ENCODE measurements around the gene SH2D3A. TPM values are rescaled to one million over a fixed set of nuclear protein-coding genes. Genes with fewer than 3 reads are reported as not detected.

Gene SH2D3A
- total and polyA plus RNA-seq, 2 donors (not counting 1 experiment from before 2014, with no cell fraction given) = not detected

DNA sequence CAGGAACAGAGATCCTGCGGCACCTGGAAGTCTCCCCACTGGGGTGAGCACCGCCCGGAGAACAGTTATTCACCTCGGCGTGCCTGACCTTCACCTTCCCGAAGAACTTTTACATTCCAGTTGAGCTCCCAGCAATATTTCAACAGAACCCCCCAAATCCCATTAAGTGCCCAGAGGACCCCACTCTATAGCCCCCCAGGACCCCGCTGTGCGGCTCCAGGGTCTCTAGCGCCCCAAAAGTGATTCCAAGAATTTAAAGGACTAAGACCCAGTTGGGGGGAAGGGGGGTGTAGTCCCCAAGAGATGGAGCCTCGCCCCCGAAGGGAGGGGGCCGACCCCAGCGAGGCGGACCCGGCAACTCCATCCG is 30.3 kb downstream of the SH2D3A start:
- H3K4me3 ChIP-seq (replicated peaks in 1 of 4; ENCODE audit: control extremely low read depth in 1 of 4, insufficient read depth in 1 of 4, low read depth in 3 of 4, low read length in 4 of 4) = peak overlapping the region; percentile 72 to 98 (median 82)
- peak overlapping the region; percentile 92 for H3K4me2 ChIP-seq (ENCODE audit: extremely low read depth, insufficient read depth, low read length)
- no peak for DNase-seq (ENCODE audit: low read depth in 2 of 2)
- no peaks in the 10 kb centered on the region for H3K27me3 ChIP-seq (ENCODE audit: control insufficient read depth, insufficient read depth, low read length)
- H3K36me3 ChIP-seq (ENCODE audit: control insufficient read depth, insufficient read depth, low read length) = peaks cover under 1% of the 10 kb centered on the region
- peak overlapping the region; percentile 91 for H3K9ac ChIP-seq (ENCODE audit: insufficient read depth, low read length)
- H3K4me1 ChIP-seq (ENCODE audit: control insufficient read depth, extremely low read depth, insufficient read depth, low read length) = peaks cover 17% of the 10 kb centered on the region
- peaks cover 6% of the 10 kb centered on the region for H3K79me2 ChIP-seq (ENCODE audit: control insufficient read depth, insufficient read depth, low read length)
- no peaks in the 10 kb centered on the region for H3K9me3 ChIP-seq (ENCODE audit: control insufficient read depth, insufficient read depth, low read depth, low read length)
- H2AFZ ChIP-seq (ENCODE audit: low read length) = peak overlapping the region; percentile 79
- H4K20me1 ChIP-seq (ENCODE audit: control insufficient read depth, extremely low read depth, insufficient read depth, low read length) = no peaks in the 10 kb centered on the region
- peak overlapping the region; percentile 93 for H3K27ac ChIP-seq (ENCODE audit: insufficient read depth, low read length)
- TF ChIP-seq EZH2 (IDR thresholded peaks at IDR 0.05; ENCODE audit: low read length, missing control alignments) = no peak
- TF ChIP-seq, protein P1, sequence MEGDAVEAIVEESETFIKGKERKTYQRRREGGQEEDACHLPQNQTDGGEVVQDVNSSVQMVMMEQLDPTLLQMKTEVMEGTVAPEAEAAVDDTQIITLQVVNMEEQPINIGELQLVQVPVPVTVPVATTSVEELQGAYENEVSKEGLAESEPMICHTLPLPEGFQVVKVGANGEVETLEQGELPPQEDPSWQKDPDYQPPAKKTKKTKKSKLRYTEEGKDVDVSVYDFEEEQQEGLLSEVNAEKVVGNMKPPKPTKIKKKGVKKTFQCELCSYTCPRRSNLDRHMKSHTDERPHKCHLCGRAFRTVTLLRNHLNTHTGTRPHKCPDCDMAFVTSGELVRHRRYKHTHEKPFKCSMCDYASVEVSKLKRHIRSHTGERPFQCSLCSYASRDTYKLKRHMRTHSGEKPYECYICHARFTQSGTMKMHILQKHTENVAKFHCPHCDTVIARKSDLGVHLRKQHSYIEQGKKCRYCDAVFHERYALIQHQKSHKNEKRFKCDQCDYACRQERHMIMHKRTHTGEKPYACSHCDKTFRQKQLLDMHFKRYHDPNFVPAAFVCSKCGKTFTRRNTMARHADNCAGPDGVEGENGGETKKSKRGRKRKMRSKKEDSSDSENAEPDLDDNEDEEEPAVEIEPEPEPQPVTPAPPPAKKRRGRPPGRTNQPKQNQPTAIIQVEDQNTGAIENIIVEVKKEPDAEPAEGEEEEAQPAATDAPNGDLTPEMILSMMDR (conservative IDR thresholded peaks at IDR 0.05 in 1 of 2, IDR thresholded peaks at IDR 0.05 in 1 of 2; ENCODE audit: low read depth in 1 of 2, low read length in 2 of 2) = no peak

DNA sequence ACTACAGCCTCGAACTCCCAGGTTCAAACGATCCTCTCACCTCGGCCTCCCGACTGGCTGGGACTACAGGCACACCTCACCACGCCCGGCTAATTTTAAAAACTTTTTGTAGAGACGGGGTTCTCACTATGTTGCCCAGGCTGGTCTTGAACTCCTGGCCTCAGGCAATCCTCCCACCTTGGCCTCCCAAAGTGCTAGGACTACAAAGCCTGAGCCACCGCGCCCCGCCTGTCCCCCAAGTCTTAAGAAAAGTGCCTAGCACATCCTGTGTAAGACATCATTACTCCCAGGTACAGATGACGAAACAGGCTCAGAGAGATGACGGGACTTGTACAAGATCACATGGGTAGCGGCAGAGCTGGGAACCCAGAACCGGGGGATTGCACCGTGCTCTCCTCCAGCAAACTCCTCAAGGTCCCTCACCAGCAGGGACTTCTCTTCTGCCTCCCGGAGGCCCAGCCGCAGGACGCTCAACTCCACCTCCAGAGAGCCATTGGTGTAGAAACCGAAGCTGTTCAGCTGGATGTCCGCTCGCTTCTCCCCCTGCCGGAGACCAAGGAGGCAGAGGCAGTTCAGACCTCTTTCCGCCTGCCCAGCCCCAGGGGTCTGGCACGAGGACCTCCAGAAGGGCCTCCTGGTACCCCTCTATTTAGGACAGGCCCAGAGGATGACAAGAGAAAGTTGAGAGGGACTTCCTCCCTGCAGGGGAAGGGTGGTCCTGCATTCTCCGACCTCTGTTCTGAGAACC is 30.9 kb downstream of the SH2D3A start:
- peak overlapping the region; percentile 92 for H3K4me2 ChIP-seq (ENCODE audit: extremely low read depth, insufficient read depth, low read length)
- H3K79me2 ChIP-seq (ENCODE audit: control insufficient read depth, insufficient read depth, low read length) = peaks cover 5% of the 10 kb centered on the region
- H3K27ac ChIP-seq (ENCODE audit: insufficient read depth, low read length) = peak overlapping the region; percentile 93
- DNase-seq (ENCODE audit: low read depth in 2 of 2) = peak; percentile 88 to 89
- H3K9ac ChIP-seq (ENCODE audit: insufficient read depth, low read length) = peak overlapping the region; percentile 91
- peaks cover 3% of the 10 kb centered on the region for H3K36me3 ChIP-seq (ENCODE audit: control insufficient read depth, insufficient read depth, low read length)
- no peaks in the 10 kb centered on the region for H3K9me3 ChIP-seq (ENCODE audit: control insufficient read depth, insufficient read depth, low read depth, low read length)
- peaks cover 17% of the 10 kb centered on the region for H3K4me1 ChIP-seq (ENCODE audit: control insufficient read depth, extremely low read depth, insufficient read depth, low read length)
- H3K27me3 ChIP-seq (ENCODE audit: control insufficient read depth, insufficient read depth, low read length) = no peaks in the 10 kb centered on the region
- TF ChIP-seq, protein P1 (conservative IDR thresholded peaks at IDR 0.05 in 1 of 2, IDR thresholded peaks at IDR 0.05 in 1 of 2; ENCODE audit: low read depth in 1 of 2, low read length in 2 of 2) = peak; percentile 61 to 78
- no peak for TF ChIP-seq EZH2 (IDR thresholded peaks at IDR 0.05; ENCODE audit: low read length, missing control alignments)
- no peaks in the 10 kb centered on the region for H4K20me1 ChIP-seq (ENCODE audit: control insufficient read depth, extremely low read depth, insufficient read depth, low read length)
- peak overlapping the region; percentile 79 for H2AFZ ChIP-seq (ENCODE audit: low read length)
- H3K4me3 ChIP-seq (replicated peaks in 1 of 4; ENCODE audit: control extremely low read depth in 1 of 4, insufficient read depth in 1 of 4, low read depth in 3 of 4, low read length in 4 of 4) = peak overlapping the region; percentile 72 to 98 (median 82)

DNA sequence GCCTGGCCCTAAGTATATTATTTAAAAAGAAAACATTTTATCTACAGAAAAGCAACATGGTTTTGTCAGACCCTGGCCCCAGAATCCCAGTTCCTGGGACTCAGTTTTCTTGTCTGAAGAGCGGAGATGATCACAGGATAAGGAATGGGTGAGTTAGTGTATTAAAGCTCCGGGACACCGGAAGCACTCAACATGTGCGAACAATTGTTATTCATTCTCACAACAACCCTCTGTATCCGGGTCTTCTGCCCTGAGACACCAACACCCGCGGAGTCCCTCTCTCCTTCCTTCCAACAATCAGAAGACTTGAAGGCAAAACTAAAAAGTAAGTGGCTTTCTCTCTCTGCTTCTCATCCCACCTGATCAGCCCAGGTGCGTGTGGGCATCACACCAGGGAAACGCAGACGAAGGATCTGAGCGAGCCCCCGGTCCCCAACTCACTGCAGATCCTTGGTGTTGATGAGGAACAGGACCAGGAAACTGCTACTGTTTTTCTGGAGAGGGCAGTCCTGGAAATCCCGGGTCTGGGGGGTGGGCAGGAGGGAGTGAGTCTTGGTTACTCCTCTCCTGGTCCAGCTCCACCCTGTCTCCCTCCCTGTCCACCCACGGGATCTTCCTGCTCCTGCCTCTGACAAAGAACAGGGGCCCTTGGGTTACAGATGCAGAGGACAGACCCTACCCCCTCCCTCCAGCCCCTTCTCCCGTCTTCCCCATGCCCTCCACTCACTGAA is 31.9 kb downstream of the SH2D3A start:
- H3K4me1 ChIP-seq (ENCODE audit: control insufficient read depth, extremely low read depth, insufficient read depth, low read length) = peaks cover 17% of the 10 kb centered on the region
- H3K79me2 ChIP-seq (ENCODE audit: control insufficient read depth, insufficient read depth, low read length) = peaks cover 2% of the 10 kb centered on the region
- TF ChIP-seq, protein P1 (conservative IDR thresholded peaks at IDR 0.05 in 1 of 2, IDR thresholded peaks at IDR 0.05 in 1 of 2; ENCODE audit: low read depth in 1 of 2, low read length in 2 of 2) = no peak
- no peak for TF ChIP-seq EZH2 (IDR thresholded peaks at IDR 0.05; ENCODE audit: low read length, missing control alignments)
- H3K36me3 ChIP-seq (ENCODE audit: control insufficient read depth, insufficient read depth, low read length) = peaks cover 3% of the 10 kb centered on the region
- no peak for DNase-seq (ENCODE audit: low read depth in 2 of 2)
- H3K4me2 ChIP-seq (ENCODE audit: extremely low read depth, insufficient read depth, low read length) = no peak overlapping the region
- no peak overlapping the region for H3K9ac ChIP-seq (ENCODE audit: insufficient read depth, low read length)
- no peak overlapping the region for H2AFZ ChIP-seq (ENCODE audit: low read length)
- no peaks in the 10 kb centered on the region for H4K20me1 ChIP-seq (ENCODE audit: control insufficient read depth, extremely low read depth, insufficient read depth, low read length)
- no peaks in the 10 kb centered on the region for H3K9me3 ChIP-seq (ENCODE audit: control insufficient read depth, insufficient read depth, low read depth, low read length)
- H3K27me3 ChIP-seq (ENCODE audit: control insufficient read depth, insufficient read depth, low read length) = no peaks in the 10 kb centered on the region
- no peak overlapping the region for H3K27ac ChIP-seq (ENCODE audit: insufficient read depth, low read length)
- peak overlapping the region in 3 of 4 experiments; percentile 9 to 98 (median 85) for H3K4me3 ChIP-seq (replicated peaks in 1 of 4; ENCODE audit: control extremely low read depth in 1 of 4, insufficient read depth in 1 of 4, low read depth in 3 of 4, low read length in 4 of 4)

Data from fibroblast of lung (primary cell).